ENCODE data around the gene SLX4.

The SLX4 gene

DNA sequence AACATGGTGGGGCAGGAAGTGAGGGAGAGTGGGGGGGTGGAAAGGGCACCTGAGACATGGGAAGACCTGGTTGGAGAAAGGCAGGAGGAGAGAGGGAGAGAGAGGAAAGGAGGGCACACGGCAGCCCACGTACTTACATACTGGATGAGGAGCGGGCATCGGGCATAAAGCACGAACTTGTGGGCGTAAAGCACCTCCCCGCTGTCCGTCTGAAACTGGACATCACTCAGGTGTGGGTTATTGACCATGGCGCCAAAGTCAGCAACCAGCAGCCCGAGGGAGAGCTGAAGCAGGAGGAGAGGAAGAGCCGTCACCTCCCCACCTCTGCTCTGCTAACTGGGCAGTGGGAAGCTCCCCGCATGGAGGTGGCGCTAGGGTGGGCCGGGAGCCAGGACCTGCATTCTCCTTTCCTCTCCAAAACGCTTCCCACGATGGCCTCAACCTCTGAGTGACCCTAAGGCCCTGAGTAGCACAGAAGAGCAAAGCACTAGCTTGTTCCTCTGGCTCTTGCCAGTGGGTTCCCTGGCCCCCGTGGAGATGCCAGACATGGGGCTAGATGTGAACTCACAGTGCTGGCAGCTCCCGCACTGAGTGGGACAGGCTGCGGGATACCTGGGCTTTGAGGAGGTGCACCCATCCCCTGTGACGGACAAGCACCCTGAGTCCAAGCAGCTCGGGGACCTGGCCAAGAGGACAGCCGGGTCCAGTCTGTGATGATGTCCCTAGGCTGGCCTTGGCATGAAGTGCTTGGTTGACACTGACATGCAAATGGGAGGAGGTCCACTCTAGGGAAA is 16.9 kb downstream of the SLX4 start:
- no peak overlapping the region for H3K4me3 ChIP-seq (ENCODE audit: low read depth, low read length)
- TF ChIP-seq, protein P1, sequence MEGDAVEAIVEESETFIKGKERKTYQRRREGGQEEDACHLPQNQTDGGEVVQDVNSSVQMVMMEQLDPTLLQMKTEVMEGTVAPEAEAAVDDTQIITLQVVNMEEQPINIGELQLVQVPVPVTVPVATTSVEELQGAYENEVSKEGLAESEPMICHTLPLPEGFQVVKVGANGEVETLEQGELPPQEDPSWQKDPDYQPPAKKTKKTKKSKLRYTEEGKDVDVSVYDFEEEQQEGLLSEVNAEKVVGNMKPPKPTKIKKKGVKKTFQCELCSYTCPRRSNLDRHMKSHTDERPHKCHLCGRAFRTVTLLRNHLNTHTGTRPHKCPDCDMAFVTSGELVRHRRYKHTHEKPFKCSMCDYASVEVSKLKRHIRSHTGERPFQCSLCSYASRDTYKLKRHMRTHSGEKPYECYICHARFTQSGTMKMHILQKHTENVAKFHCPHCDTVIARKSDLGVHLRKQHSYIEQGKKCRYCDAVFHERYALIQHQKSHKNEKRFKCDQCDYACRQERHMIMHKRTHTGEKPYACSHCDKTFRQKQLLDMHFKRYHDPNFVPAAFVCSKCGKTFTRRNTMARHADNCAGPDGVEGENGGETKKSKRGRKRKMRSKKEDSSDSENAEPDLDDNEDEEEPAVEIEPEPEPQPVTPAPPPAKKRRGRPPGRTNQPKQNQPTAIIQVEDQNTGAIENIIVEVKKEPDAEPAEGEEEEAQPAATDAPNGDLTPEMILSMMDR (IDR thresholded peaks at IDR 0.05; ENCODE audit: insufficient read depth, low read depth, low read length, missing control alignments), result no peak

DNA sequence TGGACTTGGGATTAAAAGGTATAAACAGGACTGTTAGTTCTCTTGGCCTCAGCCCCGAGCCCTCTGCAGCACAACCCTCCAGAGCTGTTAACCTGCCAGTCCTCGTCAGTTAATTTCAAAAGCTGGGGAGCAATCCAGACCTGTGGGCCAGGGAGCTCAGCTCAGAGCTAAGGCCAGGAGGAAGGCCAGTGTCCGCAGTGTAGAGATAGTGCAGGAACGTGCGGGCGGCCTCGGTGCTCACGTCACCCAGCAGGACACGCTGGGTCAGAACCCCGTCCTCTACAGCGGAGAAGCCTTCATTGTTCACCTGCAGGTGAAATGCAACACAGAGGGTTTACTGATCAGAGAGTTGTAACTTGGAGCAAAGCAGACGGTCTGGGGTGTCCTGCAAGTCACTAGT is 18.8 kb downstream of the SLX4 start:
- DNase-seq (ENCODE audit: low read depth), result no peak
- TF ChIP-seq, protein P1 (IDR thresholded peaks at IDR 0.05; ENCODE audit: insufficient read depth, low read depth, low read length, missing control alignments), result no peak
- no peak overlapping the region for H3K4me3 ChIP-seq (ENCODE audit: low read depth, low read length)

More for the DNA sequence above, 16.9 kb downstream of the SLX4 start:
- DNase-seq (ENCODE audit: low read depth), result no peak

DNA sequence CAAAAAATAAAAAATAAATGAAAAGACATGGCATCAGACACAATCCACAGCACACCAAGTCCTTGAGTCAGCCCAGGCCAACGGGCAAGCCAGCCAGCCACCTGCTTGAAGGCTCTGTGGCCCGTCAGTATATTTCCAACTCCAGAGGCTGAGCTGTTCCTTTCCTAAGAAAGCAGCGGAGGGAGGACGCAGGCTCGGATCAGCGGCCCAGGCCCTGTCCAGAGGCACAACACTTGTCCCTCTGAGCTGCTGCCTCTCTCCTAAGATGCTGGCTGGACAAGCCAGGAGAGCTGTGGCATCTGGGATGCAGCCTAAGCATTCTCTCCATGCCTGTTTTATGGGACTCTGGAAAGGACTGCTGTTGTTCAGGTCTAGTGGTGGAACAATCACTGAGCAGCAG is 19.4 kb downstream of the SLX4 start:
- DNase-seq (ENCODE audit: low read depth), result no peak
- H3K4me3 ChIP-seq (ENCODE audit: low read depth, low read length), result no peak overlapping the region
- TF ChIP-seq, protein P1 (IDR thresholded peaks at IDR 0.05; ENCODE audit: insufficient read depth, low read depth, low read length, missing control alignments), result no peak

DNA sequence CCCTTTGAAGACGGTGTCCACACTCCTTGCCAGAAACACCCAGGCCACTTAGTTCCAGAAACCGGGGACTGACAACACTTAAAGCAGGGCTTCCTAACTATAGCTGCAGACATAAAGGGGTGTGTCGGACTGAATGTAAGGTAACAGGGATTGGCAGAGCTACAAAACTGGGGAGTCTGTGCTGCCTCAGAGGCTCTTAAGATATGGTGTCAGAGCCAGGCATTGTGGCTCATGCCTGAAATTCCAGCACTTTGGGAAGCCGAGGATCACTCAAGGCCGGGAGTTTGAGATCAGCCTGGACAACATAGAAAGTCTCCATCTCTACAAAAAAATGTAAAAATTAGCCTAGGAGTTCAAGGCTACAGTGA is 20.0 kb downstream of the SLX4 start:
- DNase-seq (ENCODE audit: low read depth), result no peak
- H3K4me3 ChIP-seq (ENCODE audit: low read depth, low read length), result no peak overlapping the region
- TF ChIP-seq, protein P1 (IDR thresholded peaks at IDR 0.05; ENCODE audit: insufficient read depth, low read depth, low read length, missing control alignments), result no peak

DNA sequence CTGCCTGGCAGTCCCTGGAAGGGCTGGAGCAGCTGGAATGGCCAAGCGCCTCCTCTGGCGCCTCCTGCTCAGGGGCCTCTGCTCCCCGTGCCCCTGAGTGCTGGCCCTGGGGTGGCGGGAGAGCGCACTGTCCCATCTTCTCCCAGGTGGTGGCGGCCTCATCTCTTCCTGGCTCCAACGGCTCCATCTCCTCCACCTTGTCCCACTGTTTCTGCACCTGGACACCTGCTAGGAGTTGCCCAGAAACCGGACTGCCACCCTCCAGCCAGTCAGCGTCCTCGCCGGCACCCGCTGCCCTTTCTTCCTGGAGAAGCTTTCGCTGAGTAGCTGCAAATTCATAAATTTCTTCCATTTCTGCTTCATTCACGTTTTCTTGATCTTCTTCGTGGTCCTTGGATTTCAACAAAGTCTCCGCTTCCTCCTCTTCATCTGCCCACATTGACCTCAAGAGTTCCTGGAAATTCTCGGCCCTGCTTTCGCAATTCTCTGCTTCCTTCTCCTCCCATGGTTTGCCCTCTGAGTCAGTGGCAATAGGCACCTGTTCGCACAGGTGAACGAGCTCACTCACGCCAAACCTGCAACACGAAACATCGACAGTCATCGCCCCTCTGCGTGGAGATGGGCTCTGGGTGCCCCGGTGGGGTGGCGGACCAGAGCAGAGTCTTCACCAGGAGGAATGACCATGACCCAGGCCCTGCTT is 20.5 kb downstream of the SLX4 start:
- TF ChIP-seq, protein P1 (IDR thresholded peaks at IDR 0.05; ENCODE audit: insufficient read depth, low read depth, low read length, missing control alignments), result no peak
- no peak for DNase-seq (ENCODE audit: low read depth)
- H3K4me3 ChIP-seq (ENCODE audit: low read depth, low read length), result no peak overlapping the region

DNA sequence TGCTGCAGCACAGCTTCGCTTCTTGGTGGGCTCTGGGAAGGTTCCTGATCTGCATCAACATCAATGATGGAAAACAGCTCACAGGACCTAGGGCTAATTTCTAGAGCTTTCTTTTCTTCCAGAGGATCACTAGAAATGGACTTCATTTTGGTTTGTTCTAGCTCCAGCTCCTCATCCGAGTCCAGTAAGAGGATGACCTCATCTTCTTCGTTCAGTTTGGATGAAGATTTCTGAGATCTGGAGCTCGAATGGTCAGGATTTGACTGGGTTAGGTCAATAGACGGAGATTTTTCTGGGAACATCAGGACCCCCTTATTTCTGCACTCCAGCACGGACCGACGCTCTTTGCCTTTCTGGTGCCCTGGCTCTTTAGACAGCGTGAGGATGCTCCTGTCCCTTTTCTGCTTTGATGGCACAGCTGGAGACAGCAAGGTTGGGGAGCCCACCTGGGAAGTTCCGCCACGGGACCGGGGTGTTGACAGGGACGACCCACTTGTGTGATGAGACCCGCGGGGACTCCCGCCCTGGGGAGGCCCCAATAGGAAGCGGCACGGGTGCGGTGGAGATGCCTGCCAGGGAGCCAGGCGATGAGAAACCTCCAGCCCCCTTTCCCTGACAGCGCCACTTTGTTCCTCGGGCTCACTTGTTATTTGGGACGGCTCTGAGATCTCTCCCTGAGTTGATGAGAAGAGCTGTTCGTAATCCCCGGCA is 21.3 kb downstream of the SLX4 start:
- no peak for DNase-seq (ENCODE audit: low read depth)
- H3K4me3 ChIP-seq (ENCODE audit: low read depth, low read length), result no peak overlapping the region
- TF ChIP-seq, protein P1 (IDR thresholded peaks at IDR 0.05; ENCODE audit: insufficient read depth, low read depth, low read length, missing control alignments), result no peak
